Lower leg skin (tissue), 4 donors: ENCODE data around the gene PCDH17. TPM values are rescaled to one million over a fixed set of nuclear protein-coding genes. Genes with fewer than 3 reads are reported as not detected.

ENCODE experiments used
- DNase-seq, 2 donors: peaks; one replicate each; pipeline ENCODE4 v3.0.0-alpha.2; 2019; ENCODE audit warnings: low spot score in 2 of 2
- H3K4me3 ChIP-seq: fragments of 200-600 bp; sonication (generic); 2 replicates; pipeline ENCODE4 v1.5.1; 2017; ENCODE audit warnings: mild to moderate bottlenecking, low read depth; ENCODE audit not compliant: poor library complexity, severe bottlenecking
- CTCF ChIP-seq, 3 donors: fragments of 450-650 bp; IDR thresholded peaks; one replicate each; pipeline ENCODE4 v1.5.1; 2016; ENCODE audit warnings: antibody characterized with exemption in 3 of 3, mild to moderate bottlenecking in 3 of 3, moderate library complexity in 2 of 3
- POLR2A ChIP-seq, 2 donors: fragments of 450-650 bp; IDR thresholded peaks; one replicate each; pipeline ENCODE4 v1.6.1; 2016 to 2017; ENCODE audit warnings: antibody characterized with exemption in 2 of 2, mild to moderate bottlenecking in 1 of 2, moderate library complexity in 1 of 2
- WGBS, 2 donors: methylation state at CpG; one replicate each; pipeline ENCODE4 v1.1.5; 2018; 5-methylcytosine and 5-hydroxymethylcytosine counted together
- intact Hi-C: fragments of 100-400 bp; cut with DNase I; formaldehyde crosslinking; loops from one replicate; pipeline ENCODE4 v1.15.0; 2023; ENCODE audit warnings: low total_unique reads
- total RNA-seq, 4 donors: library from RNA; depleted of rRNA; stranded (reverse); fragments of >200 nt; gene quantifications; one replicate each; pipeline ENCODE4 v1.1.0, GENCODE V29; 2016

Gene PCDH17
- total RNA-seq, 4 donors from 2014 or later = 0.17 to 1.6 (median 1.2) TPM

- no peak for TF ChIP-seq CTCF (IDR thresholded peaks at IDR 0.05)
- no peak for TF ChIP-seq POLR2A (IDR thresholded peaks at IDR 0.05)
- intact Hi-C loops = no loop called here
- 79 to 83% methylated on average over 2 of the region's 2 CpGs for WGBS, 2 donors
- DNase-seq = no peak
- H3K4me3 ChIP-seq = no peak overlapping the region
Measured at GRCh38 chr13:57725480-57725879, 93.9 kb downstream of the PCDH17 start.

GRCh38 chr13:57726981-57727380, 95.4 kb downstream of the PCDH17 start:
- TF ChIP-seq CTCF (IDR thresholded peaks at IDR 0.05) = no peak
- DNase-seq = no peak
- intact Hi-C loops = no loop called here
- H3K4me3 ChIP-seq = no peak overlapping the region
- 79 to 88% methylated on average over 1 of the region's 1 CpG for WGBS, 2 donors

GRCh38 chr13:57734306-57734705, 102.8 kb downstream of the PCDH17 start:
- no peak overlapping the region for H3K4me3 ChIP-seq
- DNase-seq = no peak
- TF ChIP-seq POLR2A (IDR thresholded peaks at IDR 0.05) (no peak), CTCF (IDR thresholded peaks at IDR 0.05) (no peak)
- intact Hi-C loops = no loop called here
- WGBS, 2 donors = 32 to 45% methylated on average over 2 of the region's 2 CpGs

- TF ChIP-seq CTCF (IDR thresholded peaks at IDR 0.05) (no peak), POLR2A (IDR thresholded peaks at IDR 0.05) (no peak)
- no peak for DNase-seq
- WGBS, 2 donors = 71 to 77% methylated on average over 2 of the region's 2 CpGs
- intact Hi-C loops = no loop called here
- no peak overlapping the region for H3K4me3 ChIP-seq
Measured at GRCh38 chr13:57739089-57739488, 107.5 kb downstream of the PCDH17 start.

- intact Hi-C loops = no loop called here
- no peak overlapping the region for H3K4me3 ChIP-seq
- WGBS, 2 donors = 62 to 65% methylated on average over 4 of the region's 4 CpGs
- no peak for DNase-seq
- no peak for TF ChIP-seq CTCF (IDR thresholded peaks at IDR 0.05)
- TF ChIP-seq POLR2A (IDR thresholded peaks at IDR 0.05) = no peak
Measured at GRCh38 chr13:57739543-57740190, 108.1 kb downstream of the PCDH17 start.

GRCh38 chr13:57740719-57741118, 109.2 kb downstream of the PCDH17 start:
- TF ChIP-seq CTCF (IDR thresholded peaks at IDR 0.05) = no peak
- TF ChIP-seq POLR2A (IDR thresholded peaks at IDR 0.05) = no peak
- 12 to 17% methylated on average over 2 of the region's 2 CpGs for WGBS, 2 donors
- intact Hi-C loops = no loop called here
- no peak overlapping the region for H3K4me3 ChIP-seq
- no peak for DNase-seq
